Lung (tissue), 12 donors: ENCODE results near the gene ISG20L2. TPM values are rescaled to one million over a fixed set of nuclear protein-coding genes. Genes with fewer than 3 reads are reported as not detected.

Experiments used
- ATAC-seq: fragments of 200-7000 bp; cut with Tn5 transposase; one replicate; pipeline ENCODE4 v1.9.1; 2020; ENCODE audit warnings: moderate number of reproducible peaks; ENCODE audit not compliant: insufficient read depth, low FRiP score
- DNase-seq, 3 donors: peaks; one replicate each; pipeline ENCODE4 v3.0.0-alpha.2; 2013 to 2017
- H3K27ac ChIP-seq, 2 donors: one replicate each; pipeline ENCODE4 v1.5.1; 2013; ENCODE audit warnings: mild to moderate bottlenecking in 2 of 2, moderate library complexity in 2 of 2, control low read depth in 1 of 2, inconsistent platforms in 1 of 2, low read depth in 1 of 2, low read length in 1 of 2
- H3K27me3 ChIP-seq, 3 donors: one replicate each; pipeline ENCODE4 v1.5.1; 2013; ENCODE audit warnings: low read length in 2 of 3; ENCODE audit not compliant: control insufficient read depth in 3 of 3, insufficient read depth in 3 of 3
- H3K36me3 ChIP-seq, 4 donors: one replicate each; pipeline ENCODE4 v1.5.1; 2013; ENCODE audit warnings: low read length in 4 of 4, mild to moderate bottlenecking in 1 of 4, moderate library complexity in 1 of 4; ENCODE audit not compliant: control insufficient read depth in 4 of 4, insufficient read depth in 4 of 4
- H3K4me1 ChIP-seq, 5 donors: one replicate each; pipeline ENCODE4 v1.5.1; 2013; ENCODE audit warnings: low read length in 5 of 5, mild to moderate bottlenecking in 2 of 5, moderate library complexity in 1 of 5; ENCODE audit not compliant: control insufficient read depth in 5 of 5, insufficient read depth in 5 of 5
- H3K4me3 ChIP-seq: one replicate; pipeline ENCODE4 v1.5.1; 2013; ENCODE audit warnings: mild to moderate bottlenecking, control low read depth, moderate library complexity
- H3K9ac ChIP-seq, 2 donors: one replicate each; pipeline ENCODE4 v1.5.1; 2013; ENCODE audit warnings: low read length in 2 of 2, control low read depth in 1 of 2; ENCODE audit not compliant: insufficient read depth in 1 of 2
- H3K9me3 ChIP-seq, 4 donors: one replicate each; pipeline ENCODE4 v1.5.1; 2013; ENCODE audit warnings: low read length in 3 of 4, mild to moderate bottlenecking in 1 of 4, moderate library complexity in 1 of 4; ENCODE audit not compliant: control insufficient read depth in 4 of 4, insufficient read depth in 3 of 4
- CTCF ChIP-seq: IDR thresholded peaks from 2 replicates; pipeline ENCODE4 v1.5.1; 2012; ENCODE audit warnings: mild to moderate bottlenecking; ENCODE audit errors: control extremely low read depth, extremely low read depth
- WGBS, 2 donors: extraction: QIAGEN DNeasy Blood & Tissue Kit; methylation state at CpG; one replicate each; pipeline ENCODE4 v1.1.7; 2013; 5-methylcytosine and 5-hydroxymethylcytosine counted together
- polyA plus RNA-seq, 2 donors: library from polyadenylated mRNA; stranded (reverse); fragments of 200-250 nt; gene quantifications; one replicate each; pipeline ENCODE4 v1.2.1, GENCODE V29; 2013
- total RNA-seq, 2 donors: library from RNA; depleted of rRNA in 1 of 2; stranded (reverse); fragments of >200 nt in 1 of 2; gene quantifications; one replicate each; pipeline ENCODE4 v1.2.1, GENCODE V29; 2014 to 2021
- donor health status: control.
- donor health status: control.
- donor health status: Bipolar disorder and iron deficiency.
- donor health status: healthy.
- donor health status: DM: yes; HTN: yes; CAD: no.

The ISG20L2 gene
- total and polyA plus RNA-seq, 4 donors = 9.3 to 26.3 (median 17.8) TPM

- DNase-seq (no peak), ATAC-seq (no peak)
- no peak for TF ChIP-seq CTCF
- 84 to 85% methylated on average over 13 to 14 of the region's 14 CpGs for WGBS, 2 donors
- Histone ChIP-seq H3K9ac (no peak overlapping the region), H3K27me3 (no peaks in the 10 kb centered on the region), H3K9me3 (no peaks in the 10 kb centered on the region), H3K4me1 (peaks cover 9 to 39% (median 13%) of the 10 kb centered on the region in 5 donors), H3K27ac (peak overlapping the region in 1 of 2 donors; percentile 26), H3K36me3 (peaks cover 4 to 27% (median 11%) of the 10 kb centered on the region in 4 donors), H3K4me3 (no peak overlapping the region)
These were observed 15.1 kb upstream of the ISG20L2 start for GRCh38 chr1:156743367-156744302.

- Histone ChIP-seq H3K4me1 (peaks cover 4 to 30% (median 5%) of the 10 kb centered on the region in 5 donors), H3K9ac (no peak overlapping the region), H3K36me3 (peaks cover 4 to 30% (median 13%) of the 10 kb centered on the region in 4 donors), H3K4me3 (no peak overlapping the region), H3K27ac (no peak overlapping the region), H3K27me3 (no peaks in the 10 kb centered on the region), H3K9me3 (no peaks in the 10 kb centered on the region)
- WGBS, 2 donors = 94 to 97% methylated on average over 4 of the region's 4 CpGs
- ATAC-seq = no peak
- TF ChIP-seq CTCF = no peak
- no peak for DNase-seq
These were observed 14.2 kb upstream of the ISG20L2 start for GRCh38 chr1:156742801-156743200.

- ATAC-seq (no peak), DNase-seq (no peak)
- no peaks in the 10 kb centered on the region for H3K9me3 ChIP-seq
- peaks cover 4 to 32% (median 17%) of the 10 kb centered on the region in 4 donors for H3K36me3 ChIP-seq
- H3K4me3 ChIP-seq = no peak overlapping the region
- 85 to 89% methylated on average over 3 of the region's 3 CpGs for WGBS, 2 donors
- H3K9ac ChIP-seq = no peak overlapping the region
- H3K27me3 ChIP-seq = no peaks in the 10 kb centered on the region
- H3K27ac ChIP-seq = peak overlapping the region in 1 of 2 donors; percentile 35
- peaks cover 0 to 23% (median 2%) of the 10 kb centered on the region in 5 donors for H3K4me1 ChIP-seq
- TF ChIP-seq CTCF = no peak
These were observed 13.5 kb upstream of the ISG20L2 start for GRCh38 chr1:156742017-156742416.
